GM10266 (cell line): Measurements from ENCODE around the gene SHOC1.
"Not testable (repeated sequence)": the region's sequence is repeated elsewhere in the genome, so short reads cannot be mapped to it uniquely, and the experiment has no call there.

Source experiments
- DNase-seq: peaks from one replicate; pipeline ENCODE4 v3.0.0; 2012; ENCODE audit errors: extremely low spot score
- TF ChIP-seq, protein P1 (sequence below): IDR thresholded peaks from 2 replicates; pipeline ENCODE4 v1.5.1; 2012; ENCODE audit warnings: mild to moderate bottlenecking, low read depth; ENCODE audit not compliant: control insufficient read depth, insufficient read depth; ENCODE audit errors: missing control alignments

The SHOC1 gene

GRCh38 chr9:111805262-111805661, 10.5 kb upstream of the SHOC1 start:
- DNase-seq: no peak
- TF ChIP-seq, protein P1, sequence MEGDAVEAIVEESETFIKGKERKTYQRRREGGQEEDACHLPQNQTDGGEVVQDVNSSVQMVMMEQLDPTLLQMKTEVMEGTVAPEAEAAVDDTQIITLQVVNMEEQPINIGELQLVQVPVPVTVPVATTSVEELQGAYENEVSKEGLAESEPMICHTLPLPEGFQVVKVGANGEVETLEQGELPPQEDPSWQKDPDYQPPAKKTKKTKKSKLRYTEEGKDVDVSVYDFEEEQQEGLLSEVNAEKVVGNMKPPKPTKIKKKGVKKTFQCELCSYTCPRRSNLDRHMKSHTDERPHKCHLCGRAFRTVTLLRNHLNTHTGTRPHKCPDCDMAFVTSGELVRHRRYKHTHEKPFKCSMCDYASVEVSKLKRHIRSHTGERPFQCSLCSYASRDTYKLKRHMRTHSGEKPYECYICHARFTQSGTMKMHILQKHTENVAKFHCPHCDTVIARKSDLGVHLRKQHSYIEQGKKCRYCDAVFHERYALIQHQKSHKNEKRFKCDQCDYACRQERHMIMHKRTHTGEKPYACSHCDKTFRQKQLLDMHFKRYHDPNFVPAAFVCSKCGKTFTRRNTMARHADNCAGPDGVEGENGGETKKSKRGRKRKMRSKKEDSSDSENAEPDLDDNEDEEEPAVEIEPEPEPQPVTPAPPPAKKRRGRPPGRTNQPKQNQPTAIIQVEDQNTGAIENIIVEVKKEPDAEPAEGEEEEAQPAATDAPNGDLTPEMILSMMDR: no peak

DNA sequence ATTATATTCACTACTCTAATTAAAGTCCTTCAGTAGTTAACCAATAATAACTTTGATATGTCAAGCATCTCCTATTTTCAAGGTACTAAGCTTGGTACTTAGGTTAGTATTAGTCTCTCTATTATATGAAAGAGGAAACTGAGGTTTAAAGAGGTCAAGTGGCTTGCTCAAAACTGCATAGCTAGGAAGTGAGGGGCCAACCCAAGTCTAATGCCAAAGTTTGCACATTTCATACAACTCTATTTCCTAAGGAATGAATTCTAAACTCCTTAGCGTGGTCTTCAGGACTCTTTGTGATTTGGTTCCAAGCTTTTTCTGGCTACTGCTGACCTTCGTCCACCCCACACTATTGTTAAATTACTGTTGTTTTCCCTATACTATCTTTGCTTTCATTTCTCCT, 9.9 kb upstream of the SHOC1 start:
- DNase-seq: no peak
- TF ChIP-seq, protein P1: no peak

GRCh38 chr9:111803924-111804323, 9.2 kb upstream of the SHOC1 start:
- peak; percentile 37 for DNase-seq
- TF ChIP-seq, protein P1: no peak

GRCh38 chr9:111799915-111800526, 5.3 kb upstream of the SHOC1 start:
- no peak for DNase-seq
- TF ChIP-seq, protein P1: no peak

- DNase-seq: no peak
- TF ChIP-seq, protein P1: no peak
These were observed 4.8 kb upstream of the SHOC1 start for GRCh38 chr9:111799506-111799905.

- DNase-seq: no peak
- TF ChIP-seq, protein P1: no peak
These were observed 4.0 kb upstream of the SHOC1 start for GRCh38 chr9:111798786-111799185.

DNA sequence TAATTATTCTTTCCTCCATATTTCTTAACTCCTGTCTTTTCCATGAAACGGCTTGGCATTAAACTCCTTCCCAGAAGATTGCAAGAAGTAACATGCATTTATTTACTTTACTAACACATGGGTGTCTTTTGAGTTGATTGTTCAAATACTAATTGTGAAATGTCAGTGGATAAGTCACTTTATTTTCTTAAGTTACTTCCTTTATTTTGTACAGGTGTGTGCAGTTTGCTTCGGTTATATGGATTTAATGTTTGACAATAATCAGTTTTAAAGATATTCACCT, 761 bp upstream of the SHOC1 start:
- DNase-seq: no peak
- TF ChIP-seq, protein P1: no peak

GRCh38 chr9:111791821-111792220, 2.9 kb downstream of the SHOC1 start:
- not testable (repeated sequence) for DNase-seq
